ENCODE results near the gene AGPAT4. TPM values are rescaled to one million over a fixed set of nuclear protein-coding genes. Genes with fewer than 3 reads are reported as not detected.

Gene AGPAT4
- total RNA-seq, 1 experiment from 2014 or later, result 0.07 TPM

GRCh38 chr6:161308075-161308655 lies 34.3 kb upstream of the AGPAT4 start:
- no TSS peak for BruUV-seq (replicated peaks)
- TF ChIP-seq, protein P1, sequence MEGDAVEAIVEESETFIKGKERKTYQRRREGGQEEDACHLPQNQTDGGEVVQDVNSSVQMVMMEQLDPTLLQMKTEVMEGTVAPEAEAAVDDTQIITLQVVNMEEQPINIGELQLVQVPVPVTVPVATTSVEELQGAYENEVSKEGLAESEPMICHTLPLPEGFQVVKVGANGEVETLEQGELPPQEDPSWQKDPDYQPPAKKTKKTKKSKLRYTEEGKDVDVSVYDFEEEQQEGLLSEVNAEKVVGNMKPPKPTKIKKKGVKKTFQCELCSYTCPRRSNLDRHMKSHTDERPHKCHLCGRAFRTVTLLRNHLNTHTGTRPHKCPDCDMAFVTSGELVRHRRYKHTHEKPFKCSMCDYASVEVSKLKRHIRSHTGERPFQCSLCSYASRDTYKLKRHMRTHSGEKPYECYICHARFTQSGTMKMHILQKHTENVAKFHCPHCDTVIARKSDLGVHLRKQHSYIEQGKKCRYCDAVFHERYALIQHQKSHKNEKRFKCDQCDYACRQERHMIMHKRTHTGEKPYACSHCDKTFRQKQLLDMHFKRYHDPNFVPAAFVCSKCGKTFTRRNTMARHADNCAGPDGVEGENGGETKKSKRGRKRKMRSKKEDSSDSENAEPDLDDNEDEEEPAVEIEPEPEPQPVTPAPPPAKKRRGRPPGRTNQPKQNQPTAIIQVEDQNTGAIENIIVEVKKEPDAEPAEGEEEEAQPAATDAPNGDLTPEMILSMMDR (conservative IDR thresholded peaks at IDR 0.05), result no peak
- TF ChIP-seq EZH2 (IDR thresholded peaks at IDR 0.05; ENCODE audit: low read depth), result no peak
- Histone ChIP-seq H3K79me2 (ENCODE audit: low read depth) (no peaks in the 10 kb centered on the region), H3K36me3 (ENCODE audit: low read depth) (no peaks in the 10 kb centered on the region), H4K20me1 (ENCODE audit: insufficient read depth) (no peaks in the 10 kb centered on the region), H3K9me3 (ENCODE audit: insufficient read depth, low read depth) (no peaks in the 10 kb centered on the region), H3K27ac (no peak overlapping the region), H3K4me1 (replicated peaks; ENCODE audit: insufficient read depth) (no peaks in the 10 kb centered on the region), H3K9me2 (ENCODE audit: insufficient read depth) (no peaks in the 10 kb centered on the region), H3F3A (ENCODE audit: insufficient read depth, low read depth) (no peaks in the 10 kb centered on the region), H2AFZ (no peak overlapping the region), H3K27me3 (ENCODE audit: insufficient read depth, low read depth) (0 out of 2 replicates have a peak, but pooled peaks cover 8% of the 10 kb centered on the region), H3K4me2 (no peak overlapping the region), H3K4me3 (no peak overlapping the region)
- POLR2A ChIA-PET (ENCODE audit: unreplicated experiment), result no interaction called here
- intact Hi-C loops (cut with micrococcal nuclease; ENCODE audit: unreplicated experiment), result no loop called here
- CTCF ChIA-PET, result no interaction called here
- DNase-seq, result no peak

- Histone ChIP-seq H2AFZ (no peak overlapping the region), H3K4me2 (no peak overlapping the region), H3K27ac (no peak overlapping the region), H3K79me2 (ENCODE audit: low read depth) (no peaks in the 10 kb centered on the region), H4K20me1 (ENCODE audit: insufficient read depth) (no peaks in the 10 kb centered on the region), H3K4me3 (no peak overlapping the region), H3K27me3 (ENCODE audit: insufficient read depth, low read depth) (0 out of 2 replicates have a peak, but pooled peaks cover 3% of the 10 kb centered on the region), H3F3A (ENCODE audit: insufficient read depth, low read depth) (no peaks in the 10 kb centered on the region), H3K9me3 (ENCODE audit: insufficient read depth, low read depth) (no peaks in the 10 kb centered on the region), H3K4me1 (replicated peaks; ENCODE audit: insufficient read depth) (no peaks in the 10 kb centered on the region), H3K36me3 (ENCODE audit: low read depth) (no peaks in the 10 kb centered on the region), H3K9me2 (ENCODE audit: insufficient read depth) (no peaks in the 10 kb centered on the region)
- ChIA-PET POLR2A (ENCODE audit: unreplicated experiment) (no interaction called here), CTCF (no interaction called here)
- intact Hi-C loops (cut with micrococcal nuclease; ENCODE audit: unreplicated experiment), result no loop called here
- DNase-seq, result no peak
- no peak for TF ChIP-seq EZH2 (IDR thresholded peaks at IDR 0.05; ENCODE audit: low read depth)
- TF ChIP-seq, protein P1 (conservative IDR thresholded peaks at IDR 0.05), result no peak
- no TSS peak for BruUV-seq (replicated peaks)
Measured at GRCh38 chr6:161305860-161306259, 32.0 kb upstream of the AGPAT4 start.

GRCh38 chr6:161303628-161304340 lies 29.9 kb upstream of the AGPAT4 start:
- H3K4me1 ChIP-seq (replicated peaks; ENCODE audit: insufficient read depth), result no peaks in the 10 kb centered on the region
- H3F3A ChIP-seq (ENCODE audit: insufficient read depth, low read depth), result no peaks in the 10 kb centered on the region
- no peak overlapping the region for H3K4me3 ChIP-seq
- H3K4me2 ChIP-seq, result no peak overlapping the region
- H4K20me1 ChIP-seq (ENCODE audit: insufficient read depth), result no peaks in the 10 kb centered on the region
- no peak overlapping the region for H2AFZ ChIP-seq
- no peaks in the 10 kb centered on the region for H3K36me3 ChIP-seq (ENCODE audit: low read depth)
- POLR2A ChIA-PET (ENCODE audit: unreplicated experiment), result no interaction called here
- intact Hi-C loops (cut with micrococcal nuclease; ENCODE audit: unreplicated experiment), result no loop called here
- CTCF ChIA-PET, result no interaction called here
- H3K27me3 ChIP-seq (ENCODE audit: insufficient read depth, low read depth), result peaks cover 3% of the 10 kb centered on the region; the same call in 1 of the 2 replicates
- no peaks in the 10 kb centered on the region for H3K9me2 ChIP-seq (ENCODE audit: insufficient read depth)
- no peaks in the 10 kb centered on the region for H3K9me3 ChIP-seq (ENCODE audit: insufficient read depth, low read depth)
- no peak overlapping the region for H3K27ac ChIP-seq
- no TSS peak for BruUV-seq (replicated peaks)
- DNase-seq, result no peak
- H3K79me2 ChIP-seq (ENCODE audit: low read depth), result no peaks in the 10 kb centered on the region
- TF ChIP-seq, protein P1 (conservative IDR thresholded peaks at IDR 0.05), result no peak
- no peak for TF ChIP-seq EZH2 (IDR thresholded peaks at IDR 0.05; ENCODE audit: low read depth)
